ENCODE measurements around the gene RAVER1. TPM values are rescaled to one million over a fixed set of nuclear protein-coding genes. Genes with fewer than 3 reads are reported as not detected.
A peak's percentile ranks its signal among the peaks of the same experiment; 100 is the strongest.

RAVER1 gene
- total RNA-seq, 4 donors from 2014 or later = 7.4 to 42.4 (median 16.4) TPM

- H3K27me3 ChIP-seq = peaks cover 33 to 52% of the 10 kb centered on the region in 2 donors
- intact Hi-C loops (cut with DNase I; ENCODE audit: low total_unique reads) = no loop called here
Observed at GRCh38 chr19:10294368-10294697, 39.0 kb downstream of the RAVER1 start.

GRCh38 chr19:10293637-10294367 lies 39.5 kb downstream of the RAVER1 start:
- peaks cover 39 to 57% of the 10 kb centered on the region in 2 donors for H3K27me3 ChIP-seq

More at GRCh38 chr19:10294368-10294697, 39.0 kb downstream of the RAVER1 start:
- TF ChIP-seq POLR2A (IDR thresholded peaks at IDR 0.05) (no peak), CTCF (IDR thresholded peaks at IDR 0.05) (no peak)
- Histone ChIP-seq H3K9me3 (no peaks in the 10 kb centered on the region), H3K27ac (no peak overlapping the region), H3K4me1 (peaks cover 0 to 32% of the 10 kb centered on the region in 2 donors), H3K36me3 (no peaks in the 10 kb centered on the region), H3K4me3 (no peak overlapping the region)
- DNase-seq = no peak

GRCh38 chr19:10292789-10293636 lies 40.3 kb downstream of the RAVER1 start:
- no peaks in the 10 kb centered on the region for H3K36me3 ChIP-seq
- intact Hi-C loops (cut with DNase I; ENCODE audit: low total_unique reads) = no loop called here
- no peak overlapping the region for H3K27ac ChIP-seq
- H3K4me3 ChIP-seq = no peak overlapping the region
- TF ChIP-seq CTCF (IDR thresholded peaks at IDR 0.05) = no peak
- TF ChIP-seq POLR2A (IDR thresholded peaks at IDR 0.05) = no peak
- H3K9me3 ChIP-seq = no peaks in the 10 kb centered on the region
- H3K27me3 ChIP-seq = peaks cover 43 to 65% of the 10 kb centered on the region in 2 donors
- no peak for DNase-seq
- peaks cover 0 to 36% of the 10 kb centered on the region in 2 donors for H3K4me1 ChIP-seq

More at GRCh38 chr19:10293637-10294367, 39.5 kb downstream of the RAVER1 start:
- intact Hi-C loops (cut with DNase I; ENCODE audit: low total_unique reads) = no loop called here
- H3K36me3 ChIP-seq = no peaks in the 10 kb centered on the region
- H3K27ac ChIP-seq = no peak overlapping the region
- no peaks in the 10 kb centered on the region for H3K9me3 ChIP-seq
- TF ChIP-seq POLR2A (IDR thresholded peaks at IDR 0.05) (no peak), CTCF (IDR thresholded peaks at IDR 0.05) (no peak)
- DNase-seq = no peak
- H3K4me3 ChIP-seq = no peak overlapping the region
- H3K4me1 ChIP-seq = peaks cover 0 to 36% of the 10 kb centered on the region in 2 donors

GRCh38 chr19:10292206-10292788 lies 41.0 kb downstream of the RAVER1 start:
- no peak overlapping the region for H3K27ac ChIP-seq
- H3K27me3 ChIP-seq = peaks cover 46 to 71% of the 10 kb centered on the region in 2 donors
- H3K4me3 ChIP-seq = no peak overlapping the region
- H3K9me3 ChIP-seq = no peaks in the 10 kb centered on the region
- peaks cover 0 to 36% of the 10 kb centered on the region in 2 donors for H3K4me1 ChIP-seq
- DNase-seq = peak; percentile 53 to 54
- H3K36me3 ChIP-seq = no peaks in the 10 kb centered on the region
- intact Hi-C loops (cut with DNase I; ENCODE audit: low total_unique reads) = no loop called here
- TF ChIP-seq POLR2A (IDR thresholded peaks at IDR 0.05) (no peak), CTCF (IDR thresholded peaks at IDR 0.05) (no peak)

All from uterus (tissue), 4 donors.